Stomach smooth muscle (tissue), 2 donors: Measurements from ENCODE around the gene GXYLT2.

ENCODE experiments used
- H3K27ac ChIP-seq: one replicate; pipeline ENCODE4 v1.7.0; 2013; ENCODE audit warnings: mild to moderate bottlenecking, low read length, inconsistent platforms
- H3K27me3 ChIP-seq, 2 donors: one replicate each; pipeline ENCODE4 v1.7.0; 2013; ENCODE audit warnings: low read length in 2 of 2; ENCODE audit not compliant: insufficient read depth in 2 of 2, control insufficient read depth in 1 of 2
- H3K36me3 ChIP-seq, 2 donors: one replicate each; pipeline ENCODE4 v1.7.0; 2013; ENCODE audit warnings: low read length in 2 of 2; ENCODE audit not compliant: control insufficient read depth in 2 of 2, insufficient read depth in 2 of 2
- H3K4me1 ChIP-seq: one replicate; pipeline ENCODE4 v1.7.0; 2013; ENCODE audit warnings: low read length; ENCODE audit not compliant: control insufficient read depth, insufficient read depth
- H3K4me3 ChIP-seq, 2 donors: one replicate each; pipeline ENCODE4 v1.7.0; 2013; ENCODE audit warnings: low read length in 2 of 2
- H3K9ac ChIP-seq, 2 donors: one replicate each; pipeline ENCODE4 v1.7.0; 2013; ENCODE audit warnings: low read length in 2 of 2, mild to moderate bottlenecking in 1 of 2
- H3K9me3 ChIP-seq, 2 donors: one replicate each; pipeline ENCODE4 v1.7.0; 2013; ENCODE audit warnings: low read length in 2 of 2; ENCODE audit not compliant: control insufficient read depth in 2 of 2
- donor health status: healthy.
- donor health status: Pancreatic carcinoma.

GXYLT2 gene

DNA sequence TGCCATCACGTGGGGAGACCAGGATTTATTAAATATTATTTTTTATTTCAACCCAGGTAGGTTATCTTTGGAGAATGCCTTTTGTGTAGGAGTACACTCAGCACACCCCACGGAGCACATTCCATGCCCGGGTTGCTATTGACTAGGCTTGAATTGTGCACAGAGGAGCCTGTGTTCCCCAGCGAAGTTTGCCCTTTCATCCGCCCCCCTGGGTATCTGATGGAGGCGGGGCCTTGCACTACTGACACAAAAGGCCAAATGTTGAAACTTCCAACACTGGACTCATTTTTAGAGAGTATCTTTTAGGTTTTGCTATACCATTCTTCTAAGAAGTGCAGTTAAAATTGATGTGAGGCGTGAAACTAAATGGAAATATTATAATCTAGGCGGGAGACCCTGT lies 69.5 kb downstream of the GXYLT2 start:
- no peak overlapping the region for H3K4me3 ChIP-seq

DNA sequence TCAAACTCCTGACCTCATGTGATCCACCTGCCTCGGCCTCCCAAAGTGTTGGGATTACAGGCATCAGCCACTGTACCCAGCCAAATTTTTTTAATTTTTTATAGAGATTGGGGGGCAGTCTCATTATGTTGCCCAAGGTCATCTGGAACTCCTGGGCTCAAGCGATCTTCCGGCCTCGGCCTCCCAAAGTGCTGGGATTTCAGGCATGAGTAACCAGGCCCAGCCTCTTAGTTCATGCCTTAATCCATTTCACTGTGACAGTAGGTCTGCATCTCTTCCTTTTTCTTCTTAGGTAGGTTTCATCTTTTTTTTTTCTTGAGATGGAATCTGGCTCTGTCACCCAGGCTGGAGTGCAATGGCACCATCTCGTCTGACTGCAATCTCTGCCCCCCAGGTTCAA lies 71.5 kb downstream of the GXYLT2 start:
- Histone ChIP-seq H3K4me3 (no peak overlapping the region), H3K9me3 (no peaks in the 10 kb centered on the region), H3K27me3 (no peaks in the 10 kb centered on the region), H3K9ac (no peak overlapping the region), H3K27ac (no peak overlapping the region), H3K36me3 (no peaks in the 10 kb centered on the region), H3K4me1 (no peaks in the 10 kb centered on the region)

More for the DNA sequence above, 69.5 kb downstream of the GXYLT2 start:
- Histone ChIP-seq H3K9me3 (no peaks in the 10 kb centered on the region), H3K9ac (no peak overlapping the region), H3K27ac (no peak overlapping the region), H3K27me3 (no peaks in the 10 kb centered on the region), H3K36me3 (no peaks in the 10 kb centered on the region), H3K4me1 (no peaks in the 10 kb centered on the region)

DNA sequence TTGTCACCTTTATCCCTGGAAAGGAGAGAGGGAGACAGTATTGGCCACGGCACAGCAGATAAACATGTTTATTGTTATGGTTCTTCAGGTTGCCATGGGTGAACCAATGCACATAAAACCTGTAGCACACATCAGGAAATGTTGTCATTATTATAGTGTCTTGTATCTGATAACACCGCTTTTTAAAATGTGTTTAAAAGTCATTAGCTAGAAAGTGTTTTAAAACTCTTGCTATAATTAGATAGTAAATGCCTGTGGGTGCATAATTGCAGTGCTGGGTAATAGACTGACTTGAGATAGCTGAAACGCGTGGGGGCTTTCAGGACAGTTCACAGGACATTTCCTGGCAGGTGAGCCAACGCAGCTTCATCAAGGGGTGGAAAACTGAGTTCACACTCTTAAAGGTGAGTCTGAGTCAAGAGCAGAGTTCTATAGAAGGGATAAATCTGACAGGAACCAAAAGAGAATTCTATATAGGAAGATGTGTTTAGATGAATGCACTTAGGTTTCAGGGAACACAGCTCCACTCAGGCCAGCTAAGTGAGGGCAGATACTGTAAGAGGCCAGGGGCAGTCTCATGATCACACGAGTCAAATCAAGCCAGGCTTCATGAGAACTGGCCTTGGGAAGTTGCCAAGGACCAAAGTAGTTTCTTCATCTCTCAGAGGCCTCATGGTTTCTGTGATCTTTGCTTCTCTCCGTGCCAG lies 73.1 kb downstream of the GXYLT2 start:
- H3K27me3 ChIP-seq = no peaks in the 10 kb centered on the region
- no peak overlapping the region for H3K4me3 ChIP-seq
- no peaks in the 10 kb centered on the region for H3K4me1 ChIP-seq
- H3K36me3 ChIP-seq = no peaks in the 10 kb centered on the region
- no peak overlapping the region for H3K9ac ChIP-seq
- H3K27ac ChIP-seq = no peak overlapping the region
- no peaks in the 10 kb centered on the region for H3K9me3 ChIP-seq

DNA sequence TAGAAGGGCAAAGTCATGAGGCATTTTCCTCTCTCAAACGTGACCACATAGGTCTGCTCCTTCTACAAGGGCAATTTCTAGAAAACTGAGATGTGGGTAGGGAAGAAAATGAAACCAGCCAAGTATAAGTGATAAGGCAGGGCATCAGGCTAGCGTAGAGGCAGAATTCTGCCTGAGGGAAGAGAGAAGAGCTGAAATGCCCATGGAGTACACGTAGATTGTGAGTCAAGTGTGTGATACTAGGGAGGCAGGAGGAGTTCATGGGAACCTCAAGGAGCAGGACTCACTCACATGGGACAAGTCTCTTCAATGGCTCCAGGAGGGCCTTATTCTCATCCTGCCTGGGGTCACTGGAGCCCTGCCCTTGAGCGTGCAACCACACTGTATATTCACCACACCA lies 73.9 kb downstream of the GXYLT2 start:
- Histone ChIP-seq H3K27ac (no peak overlapping the region), H3K9me3 (no peaks in the 10 kb centered on the region), H3K36me3 (no peaks in the 10 kb centered on the region), H3K27me3 (no peaks in the 10 kb centered on the region), H3K4me1 (no peaks in the 10 kb centered on the region), H3K9ac (no peak overlapping the region), H3K4me3 (no peak overlapping the region)

DNA sequence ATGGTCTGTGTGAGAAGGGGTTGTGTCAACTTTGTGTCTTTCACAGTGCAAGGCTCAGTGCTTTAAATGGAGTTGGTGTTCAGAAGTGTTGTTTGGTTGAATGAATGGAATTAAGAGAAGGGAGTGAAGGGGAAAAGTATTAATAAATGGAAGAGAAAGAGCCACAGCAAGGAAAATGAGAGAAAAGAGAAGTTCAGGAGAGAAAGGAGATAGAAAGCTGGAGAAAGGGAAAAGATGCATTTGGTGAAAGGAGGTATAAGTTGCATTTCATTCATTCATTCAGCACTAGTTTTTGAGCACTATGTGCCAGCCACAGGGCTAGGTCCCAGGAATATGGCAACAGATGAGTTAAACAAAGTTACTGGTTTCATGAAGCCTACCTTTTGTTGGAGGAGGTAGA lies 74.5 kb downstream of the GXYLT2 start:
- Histone ChIP-seq H3K4me3 (no peak overlapping the region), H3K4me1 (no peaks in the 10 kb centered on the region), H3K9ac (no peak overlapping the region), H3K9me3 (no peaks in the 10 kb centered on the region), H3K36me3 (no peaks in the 10 kb centered on the region), H3K27ac (no peak overlapping the region), H3K27me3 (no peaks in the 10 kb centered on the region)

DNA sequence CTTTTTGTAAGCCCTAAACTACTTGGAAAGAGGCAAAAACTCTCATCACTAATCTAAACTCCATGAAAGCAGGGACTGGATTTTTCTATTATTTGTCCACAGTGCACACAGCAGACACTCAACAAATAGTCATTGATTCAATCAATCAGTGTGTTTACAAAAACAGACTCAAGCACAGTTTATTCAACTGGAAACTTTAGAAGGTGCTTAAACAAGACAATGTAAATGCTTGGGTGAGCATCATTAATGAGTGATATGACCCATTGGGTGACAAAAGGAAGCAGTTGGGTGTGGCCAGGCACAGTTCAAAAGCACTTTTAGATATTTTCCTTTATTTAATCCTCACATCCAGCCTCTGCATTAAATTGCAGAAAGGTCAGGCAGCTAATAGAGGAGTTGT lies 76.8 kb downstream of the GXYLT2 start:
- no peaks in the 10 kb centered on the region for H3K27me3 ChIP-seq
- H3K9ac ChIP-seq = no peak overlapping the region
- H3K9me3 ChIP-seq = no peaks in the 10 kb centered on the region
- H3K36me3 ChIP-seq = peaks cover 3 to 5% of the 10 kb centered on the region in 2 donors
- no peaks in the 10 kb centered on the region for H3K4me1 ChIP-seq
- H3K4me3 ChIP-seq = no peak overlapping the region
- no peak overlapping the region for H3K27ac ChIP-seq

DNA sequence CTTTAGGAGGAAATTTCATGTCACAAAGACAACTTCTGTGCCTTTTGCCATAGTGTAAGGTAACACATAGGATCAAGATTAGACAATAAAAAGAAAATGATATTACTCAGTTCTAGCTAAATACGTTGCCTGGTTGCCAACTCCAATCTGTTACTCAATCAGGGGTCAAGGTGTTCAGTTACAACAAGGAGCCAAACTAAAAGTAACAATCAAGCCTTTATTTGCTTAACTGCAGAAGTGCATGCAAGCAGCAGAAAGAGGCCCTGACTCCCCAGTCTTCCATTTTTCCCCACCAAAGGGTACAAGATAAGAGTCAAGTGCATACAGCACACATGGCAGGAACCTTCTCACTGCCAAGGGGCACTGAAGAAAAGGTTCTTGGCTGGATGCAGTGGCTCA lies 80.4 kb downstream of the GXYLT2 start:
- H3K4me3 ChIP-seq = no peak overlapping the region
- no peaks in the 10 kb centered on the region for H3K9me3 ChIP-seq
- H3K27ac ChIP-seq = no peak overlapping the region
- no peaks in the 10 kb centered on the region for H3K4me1 ChIP-seq
- no peak overlapping the region for H3K9ac ChIP-seq
- no peaks in the 10 kb centered on the region for H3K27me3 ChIP-seq
- H3K36me3 ChIP-seq = peaks cover 3 to 5% of the 10 kb centered on the region in 2 donors

DNA sequence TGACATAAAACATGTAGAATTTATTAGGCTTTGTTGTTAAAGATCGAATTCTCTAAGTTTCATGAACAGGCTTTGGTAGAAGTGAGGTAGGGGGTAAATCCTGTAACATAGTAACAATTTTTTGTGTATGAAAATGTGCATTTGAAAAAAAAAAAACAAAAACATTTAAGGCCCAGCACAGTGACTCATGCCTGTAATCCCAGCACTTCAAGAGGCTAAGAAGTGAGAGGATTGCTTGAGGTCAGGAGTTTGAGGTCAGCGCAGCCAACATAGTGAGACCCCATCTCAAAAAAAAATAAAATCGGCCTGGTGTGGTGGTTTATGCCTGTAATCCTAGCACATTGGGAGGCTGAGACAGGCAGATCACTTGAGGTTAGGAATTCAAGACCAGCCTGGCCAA lies 81.9 kb downstream of the GXYLT2 start:
- Histone ChIP-seq H3K4me3 (no peak overlapping the region), H3K9me3 (no peaks in the 10 kb centered on the region), H3K27ac (no peak overlapping the region), H3K36me3 (peaks cover 3 to 5% of the 10 kb centered on the region in 2 donors), H3K4me1 (no peaks in the 10 kb centered on the region), H3K9ac (no peak overlapping the region), H3K27me3 (no peaks in the 10 kb centered on the region)

DNA sequence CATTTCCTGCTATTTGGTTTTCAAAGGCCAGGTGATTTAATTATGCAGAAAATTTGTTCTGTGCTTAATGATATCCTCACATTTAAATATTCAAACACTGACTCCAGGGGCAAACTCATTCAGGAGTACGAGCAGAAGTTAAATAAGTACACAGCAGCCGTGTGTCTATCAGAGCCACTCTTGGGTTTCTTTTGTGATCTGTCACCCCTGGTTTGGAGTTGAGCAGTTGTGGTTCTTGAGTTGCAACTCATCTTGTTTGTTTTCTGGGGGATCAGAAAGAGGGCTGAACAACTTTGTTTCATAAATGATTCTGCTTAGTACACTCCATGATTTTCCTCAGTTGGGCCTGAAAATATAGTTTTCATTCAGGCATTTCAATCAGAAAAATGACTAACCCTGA lies 83.1 kb downstream of the GXYLT2 start:
- peaks cover 3 to 5% of the 10 kb centered on the region in 2 donors for H3K36me3 ChIP-seq
- H3K27me3 ChIP-seq = no peaks in the 10 kb centered on the region
- no peak overlapping the region for H3K9ac ChIP-seq
- no peak overlapping the region for H3K27ac ChIP-seq
- H3K4me3 ChIP-seq = no peak overlapping the region
- no peaks in the 10 kb centered on the region for H3K9me3 ChIP-seq
- H3K4me1 ChIP-seq = no peaks in the 10 kb centered on the region

DNA sequence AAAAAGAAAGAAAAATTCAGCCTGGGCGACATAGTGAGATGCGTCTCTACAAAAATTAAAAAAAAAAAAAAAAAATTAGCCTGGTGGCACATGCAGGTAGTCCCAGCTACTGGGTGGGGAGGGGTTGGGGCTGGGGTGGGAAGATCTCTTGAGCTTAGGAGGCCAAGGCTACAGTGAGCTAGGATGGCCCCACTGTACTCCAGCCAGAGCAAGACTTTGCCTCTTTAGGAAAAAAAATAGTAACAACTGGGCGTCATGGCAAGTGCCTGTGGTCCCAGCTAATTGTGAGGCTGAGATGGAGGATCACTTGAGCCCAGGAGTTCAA lies 84.8 kb downstream of the GXYLT2 start:
- Histone ChIP-seq H3K4me1 (no peaks in the 10 kb centered on the region), H3K27me3 (no peaks in the 10 kb centered on the region), H3K9me3 (no peaks in the 10 kb centered on the region), H3K27ac (no peak overlapping the region), H3K4me3 (no peak overlapping the region), H3K9ac (no peak overlapping the region), H3K36me3 (peaks cover 0 to 4% of the 10 kb centered on the region in 2 donors)

DNA sequence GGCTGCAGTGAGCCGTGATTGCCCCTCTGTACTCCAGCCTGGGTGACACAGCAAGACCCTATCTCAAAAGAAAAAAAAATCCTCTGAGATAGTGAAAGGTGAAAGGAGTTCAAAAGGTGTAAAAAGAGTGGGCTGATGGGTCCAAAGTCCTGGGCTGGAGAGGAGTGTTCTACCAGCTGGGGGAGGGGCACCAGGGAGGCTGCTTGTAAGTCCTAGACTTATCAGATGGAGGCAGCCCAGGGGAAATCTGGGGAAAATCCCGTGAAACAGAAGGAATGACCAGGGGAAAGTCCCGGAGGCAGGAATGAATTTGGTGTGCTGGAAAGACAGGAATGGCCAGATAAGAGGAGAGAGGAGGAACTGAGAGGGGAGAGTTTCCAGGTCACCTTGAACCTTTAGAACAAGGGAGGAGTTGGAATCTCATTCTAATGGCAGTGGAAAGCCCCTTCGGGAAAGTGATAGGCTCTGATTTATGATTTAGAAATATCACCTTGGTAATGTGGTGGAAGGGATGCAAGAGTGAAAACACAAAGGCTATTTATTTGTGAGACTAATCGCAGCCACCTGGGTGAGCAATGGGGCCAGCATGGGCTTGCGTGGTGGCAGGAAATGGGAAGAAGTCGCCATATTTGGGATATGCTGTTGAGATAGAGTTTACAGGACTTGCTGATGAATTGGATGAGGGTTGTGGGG lies 85.3 kb downstream of the GXYLT2 start:
- Histone ChIP-seq H3K27ac (no peak overlapping the region), H3K9ac (no peak overlapping the region), H3K4me3 (no peak overlapping the region), H3K4me1 (no peaks in the 10 kb centered on the region), H3K36me3 (peaks cover 0 to 2% of the 10 kb centered on the region in 2 donors), H3K9me3 (no peaks in the 10 kb centered on the region), H3K27me3 (no peaks in the 10 kb centered on the region)
